Activated CD4-positive, CD25-positive, alpha-beta regulatory T cell treated with anti-CD3 and anti-CD28 coated beads, Interleukin-2, amount 50 U/mL, for 16 hours (primary cell): ENCODE measurements around the gene KIF17.
"Not testable (repeated sequence)": the region's sequence is repeated elsewhere in the genome, so short reads cannot be mapped to it uniquely, and the experiment has no call there.

Experiments
- DNase-seq: peaks from one replicate; pipeline ENCODE4 v3.0.0-alpha.2; 2020; ENCODE audit warnings: low read depth, low spot score

KIF17 gene

GRCh38 chr1:20727746-20728316 is 10.0 kb upstream of the KIF17 start:
- DNase-seq: no peak

GRCh38 chr1:20726932-20727745 is 9.3 kb upstream of the KIF17 start:
- DNase-seq: no peak

- no peak for DNase-seq
Measured at GRCh38 chr1:20726118-20726911, 8.5 kb upstream of the KIF17 start.

- DNase-seq: no peak
Measured at GRCh38 chr1:20725189-20726117, 7.6 kb upstream of the KIF17 start.

- no peak for DNase-seq
Measured at GRCh38 chr1:20724364-20725188, 6.8 kb upstream of the KIF17 start.

- DNase-seq: no peak
Measured at GRCh38 chr1:20723537-20724363, 5.9 kb upstream of the KIF17 start.

- DNase-seq: no peak
Measured at GRCh38 chr1:20723159-20723536, 5.3 kb upstream of the KIF17 start.

- no peak for DNase-seq
Measured at GRCh38 chr1:20721117-20722061, 3.6 kb upstream of the KIF17 start.

GRCh38 chr1:20720631-20721091 is 2.9 kb upstream of the KIF17 start:
- DNase-seq: no peak

GRCh38 chr1:20719871-20720620 is 2.2 kb upstream of the KIF17 start:
- no peak for DNase-seq

GRCh38 chr1:20719261-20719660 is 1.5 kb upstream of the KIF17 start:
- no peak for DNase-seq

GRCh38 chr1:20718343-20718882 is 606 bp upstream of the KIF17 start:
- not testable (repeated sequence) for DNase-seq

GRCh38 chr1:20716232-20716631 is 1.6 kb downstream of the KIF17 start:
- no peak for DNase-seq

- no peak for DNase-seq
Measured at GRCh38 chr1:20715406-20715805, 2.4 kb downstream of the KIF17 start.

- DNase-seq: no peak
Measured at GRCh38 chr1:20713440-20713839, 4.4 kb downstream of the KIF17 start.

- no peak for DNase-seq
Measured at GRCh38 chr1:20712215-20712577, 5.6 kb downstream of the KIF17 start.
